Liver (tissue), 3 donors: ENCODE results near the gene ADAP2.

Experiments
- ATF3 ChIP-seq: IDR thresholded peaks from 2 replicates; pipeline ENCODE4 v1.6.1; 2016; ENCODE audit warnings: antibody characterized with exemption
- CTCF ChIP-seq: fragments of 150-350 bp; IDR thresholded peaks from 2 replicates; pipeline ENCODE4 v1.5.1; 2017; ENCODE audit warnings: improper control_type of control experiment, low read depth, low read length; ENCODE audit not compliant: missing input control
- JUND ChIP-seq, 2 donors: IDR thresholded peaks; 2 replicates each; pipeline ENCODE4 v1.6.1; 2016; ENCODE audit warnings: antibody characterized with exemption in 2 of 2
- RAD21 ChIP-seq, 2 donors: IDR thresholded peaks; 2 replicates each; pipeline ENCODE4 v1.6.1; 2016; ENCODE audit warnings: antibody characterized with exemption in 2 of 2, mild to moderate bottlenecking in 2 of 2
- REST ChIP-seq: IDR thresholded peaks from 2 replicates; pipeline ENCODE4 v1.6.1; 2016; ENCODE audit warnings: antibody characterized with exemption, mild to moderate bottlenecking
- donor health status: healthy.
- donor health status: healthy.

- TF ChIP-seq JUND (IDR thresholded peaks at IDR 0.05) (no peak), ATF3 (no peak), CTCF (no peak), RAD21 (IDR thresholded peaks at IDR 0.05) (no peak), REST (no peak)
Measured at GRCh38 chr17:30981531-30982519, 60.1 kb downstream of the ADAP2 start.
